Hypothalamus (tissue), 51 donors: ENCODE results near the gene FOXP1.

ENCODE experiments used
- DNase-seq, 51 donors: peaks; one replicate each; lab custom pipeline; 2025; lab: John Stamatoyannopoulos, UW

Gene FOXP1

GRCh38 chr3:71010726-71011455 lies 572.6 kb downstream of the FOXP1 start:
- no peak for DNase-seq

GRCh38 chr3:71008350-71008935 lies 575.1 kb downstream of the FOXP1 start:
- DNase-seq, result no peak

GRCh38 chr3:71006810-71007785 lies 576.4 kb downstream of the FOXP1 start:
- DNase-seq, result peak in 1 of 51 donors; percentile 24

GRCh38 chr3:71005702-71006321 lies 577.7 kb downstream of the FOXP1 start:
- no peak for DNase-seq

GRCh38 chr3:71003511-71003910 lies 580.0 kb downstream of the FOXP1 start:
- no peak for DNase-seq

- DNase-seq, result no peak
Observed at GRCh38 chr3:71002298-71002697, 581.2 kb downstream of the FOXP1 start.

GRCh38 chr3:71001303-71001830 lies 582.2 kb downstream of the FOXP1 start:
- no peak for DNase-seq

- DNase-seq, result no peak
Observed at GRCh38 chr3:71000483-71000882, 583.0 kb downstream of the FOXP1 start.

GRCh38 chr3:70999730-71000129 lies 583.8 kb downstream of the FOXP1 start:
- no peak for DNase-seq

- no peak for DNase-seq
Observed at GRCh38 chr3:70996082-70996481, 587.4 kb downstream of the FOXP1 start.

GRCh38 chr3:70994644-70995043 lies 588.9 kb downstream of the FOXP1 start:
- DNase-seq, result no peak

GRCh38 chr3:70992562-70993204 lies 590.8 kb downstream of the FOXP1 start:
- DNase-seq, result no peak

GRCh38 chr3:70992131-70992530 lies 591.4 kb downstream of the FOXP1 start:
- no peak for DNase-seq

- no peak for DNase-seq
Observed at GRCh38 chr3:70990723-70991122, 592.8 kb downstream of the FOXP1 start.

- no peak for DNase-seq
Observed at GRCh38 chr3:70990185-70990584, 593.3 kb downstream of the FOXP1 start.

- DNase-seq, result no peak
Observed at GRCh38 chr3:70989174-70989573, 594.4 kb downstream of the FOXP1 start.

GRCh38 chr3:70988111-70988510 lies 595.4 kb downstream of the FOXP1 start:
- no peak for DNase-seq

GRCh38 chr3:70985572-70985971 lies 598.0 kb downstream of the FOXP1 start:
- peak in 1 of 51 donors; percentile 14 for DNase-seq

GRCh38 chr3:70984776-70985482 lies 598.6 kb downstream of the FOXP1 start:
- no peak for DNase-seq
